Hepatocyte (in vitro differentiated cells): Measurements from ENCODE around the gene ATOH8. TPM values are rescaled to one million over a fixed set of nuclear protein-coding genes. Genes with fewer than 3 reads are reported as not detected.

ENCODE experiments used
- DNase-seq: peaks from one replicate; pipeline ENCODE4 v3.0.0-alpha.2; 2016; ENCODE audit warnings: low spot score
- H2AFZ ChIP-seq: fragments of 200-600 bp; sonication (generic); 2 replicates; pipeline ENCODE4 v1.6.0; 2016; ENCODE audit warnings: antibody characterized with exemption, mild to moderate bottlenecking
- H3K27ac ChIP-seq: fragments of 200-600 bp; sonication (generic); 2 replicates; pipeline ENCODE4 v1.5.1; 2016; ENCODE audit warnings: mild to moderate bottlenecking
- H3K27me3 ChIP-seq: fragments of 200-600 bp; sonication (generic); 2 replicates; pipeline ENCODE4 v1.6.1; 2016
- H3K36me3 ChIP-seq: fragments of 200-600 bp; sonication (generic); replicated peaks from 2 replicates; pipeline ENCODE4 v1.5.1; 2016; ENCODE audit warnings: low read depth; ENCODE audit not compliant: insufficient read depth
- H3K4me1 ChIP-seq: fragments of 200-600 bp; sonication (generic); 2 replicates; pipeline ENCODE4 v1.5.1; 2016; ENCODE audit warnings: mild to moderate bottlenecking, moderate library complexity; ENCODE audit not compliant: insufficient read depth
- H3K4me2 ChIP-seq: fragments of 200-600 bp; sonication (generic); 2 replicates; pipeline ENCODE4 v1.6.0; 2016
- H3K4me3 ChIP-seq: fragments of 200-600 bp; sonication (generic); 2 replicates; pipeline ENCODE4 v1.5.1; 2016; ENCODE audit warnings: mild to moderate bottlenecking
- H3K79me2 ChIP-seq: fragments of 200-600 bp; sonication (generic); 2 replicates; pipeline ENCODE4 v1.6.0; 2017; ENCODE audit warnings: mild to moderate bottlenecking
- H3K9me2 ChIP-seq: fragments of 200-600 bp; sonication (generic); replicated peaks from 2 replicates; pipeline ENCODE4 v1.6.0; 2017; ENCODE audit warnings: mild to moderate bottlenecking; ENCODE audit not compliant: insufficient read depth
- H3K9me3 ChIP-seq: fragments of 200-600 bp; sonication (generic); 2 replicates; pipeline ENCODE4 v1.5.1; 2016; ENCODE audit warnings: low read depth, mild to moderate bottlenecking
- H4K20me1 ChIP-seq: fragments of 200-600 bp; sonication (generic); 2 replicates; pipeline ENCODE4 v1.6.0; 2016; ENCODE audit warnings: mild to moderate bottlenecking; ENCODE audit not compliant: insufficient read depth, poor library complexity, severe bottlenecking
- CTCF ChIP-seq: fragments of 200-600 bp; sonication (generic); IDR thresholded peaks from 2 replicates; pipeline ENCODE4 v1.5.1; 2016; ENCODE audit warnings: antibody characterized with exemption, mild to moderate bottlenecking; ENCODE audit not compliant: poor library complexity
- EZH2 ChIP-seq: fragments of 200-600 bp; sonication (generic); IDR thresholded peaks from 2 replicates; pipeline ENCODE4 v1.6.1; 2016; ENCODE audit warnings: antibody characterized with exemption, mild to moderate bottlenecking, borderline replicate concordance
- EZH2phosphoT487 ChIP-seq: fragments of 200-600 bp; sonication (generic); IDR thresholded peaks from one replicate; pipeline ENCODE4 v1.6.1; 2018; ENCODE audit warnings: antibody characterized with exemption, mild to moderate bottlenecking, low read depth, moderate library complexity; ENCODE audit not compliant: unreplicated experiment, severe bottlenecking
- WGBS: methylation state at CpG from one replicate; pipeline ENCODE4 v1.1.6; 2016; ENCODE audit warnings: low lambda C conversion rate; ENCODE audit errors: missing lambda C conversion rate; 5-methylcytosine and 5-hydroxymethylcytosine counted together
- polyA plus RNA-seq: library from polyadenylated mRNA; unstranded; fragments of >200 nt; fragmentation: Nextera tagmentation; extraction: Ambion mirVana; gene quantifications from 2 replicates; pipeline ENCODE4 v1.2.1, GENCODE V29; 2016
- total RNA-seq: library from RNA; depleted of rRNA; stranded (reverse); fragments of >200 nt; gene quantifications from 2 replicates; pipeline ENCODE4 v1.2.3, GENCODE V29; 2014

The ATOH8 gene
- total and polyA plus RNA-seq, 2 experiments from 2014 or later: 1.3 to 2.0 TPM

DNA sequence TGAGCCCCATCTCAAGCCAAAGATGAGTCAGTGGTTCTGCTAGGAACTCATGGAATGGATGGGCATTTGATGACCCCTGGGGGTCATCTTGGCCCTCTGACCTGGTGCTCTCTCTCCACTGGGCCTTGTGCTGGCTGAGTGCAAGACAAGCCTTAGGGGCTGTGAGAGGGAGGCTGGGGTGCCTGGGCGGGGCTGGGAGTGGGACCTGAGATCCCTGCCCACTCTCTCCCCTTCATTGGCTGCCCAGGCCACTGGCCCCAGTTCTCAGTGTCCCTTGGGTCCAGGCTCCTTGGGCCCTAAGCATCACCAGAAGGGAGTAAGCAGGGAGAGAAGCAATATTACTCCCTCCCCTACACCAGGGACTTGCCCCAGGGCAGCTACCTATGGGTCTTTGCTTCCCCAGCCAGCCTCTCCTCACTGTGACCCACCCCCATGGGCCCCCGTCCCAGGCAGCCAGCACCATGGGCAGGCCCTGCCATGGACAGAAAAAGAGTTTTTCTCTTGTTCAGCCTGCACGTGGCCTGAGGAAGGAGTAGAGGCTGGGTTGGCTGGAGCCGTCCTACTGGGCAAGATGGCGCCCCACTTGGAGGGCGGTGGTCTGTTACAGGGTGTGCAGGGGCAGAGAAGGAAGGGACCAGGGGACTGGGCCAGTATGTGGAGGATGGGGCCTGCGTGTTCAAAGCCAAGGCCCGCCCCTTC, 33.6 kb downstream of the ATOH8 start:
- WGBS: 98% methylated on average over 8 of the region's 8 CpGs
- H3K27ac ChIP-seq: no peak overlapping the region
- no peak for TF ChIP-seq EZH2phosphoT487
- no peak for TF ChIP-seq CTCF
- no peak for TF ChIP-seq EZH2
- no peak overlapping the region for H2AFZ ChIP-seq
- H3K27me3 ChIP-seq: no peaks in the 10 kb centered on the region
- H3K4me1 ChIP-seq: peaks cover 15% of the 10 kb centered on the region
- no peak for DNase-seq
- no peaks in the 10 kb centered on the region for H3K9me2 ChIP-seq
- H3K9me3 ChIP-seq: no peaks in the 10 kb centered on the region
- H3K4me3 ChIP-seq: no peak overlapping the region
- H3K4me2 ChIP-seq: no peak overlapping the region
- H3K79me2 ChIP-seq: no peaks in the 10 kb centered on the region
- no peaks in the 10 kb centered on the region for H3K36me3 ChIP-seq
- no peaks in the 10 kb centered on the region for H4K20me1 ChIP-seq

DNA sequence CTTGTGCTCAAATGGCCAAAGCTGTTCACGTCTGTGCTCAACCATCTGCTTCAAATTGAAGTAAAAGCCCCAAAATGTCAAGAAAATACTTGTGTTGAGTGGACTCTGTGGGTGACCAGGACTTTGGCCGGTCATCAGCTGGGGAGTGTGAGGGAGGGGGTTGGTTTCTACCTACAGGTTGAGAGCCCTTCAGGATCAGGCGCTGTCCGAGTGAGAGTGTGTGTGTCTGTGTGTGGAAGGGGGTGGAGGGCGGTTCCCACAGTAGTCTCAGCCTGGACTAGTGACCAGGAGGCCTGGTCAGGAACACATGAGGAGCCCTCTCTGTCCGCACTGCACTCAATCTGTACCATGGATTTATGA, 34.2 kb downstream of the ATOH8 start:
- 88% methylated on average over 6 of the region's 6 CpGs for WGBS
- H3K9me2 ChIP-seq: no peaks in the 10 kb centered on the region
- no peak overlapping the region for H3K4me3 ChIP-seq
- DNase-seq: no peak
- H3K36me3 ChIP-seq: no peaks in the 10 kb centered on the region
- H3K27ac ChIP-seq: no peak overlapping the region
- no peaks in the 10 kb centered on the region for H3K27me3 ChIP-seq
- H3K4me1 ChIP-seq: peaks cover 19% of the 10 kb centered on the region
- TF ChIP-seq EZH2phosphoT487 (no peak), EZH2 (no peak), CTCF (no peak)
- H4K20me1 ChIP-seq: no peaks in the 10 kb centered on the region
- H3K9me3 ChIP-seq: no peaks in the 10 kb centered on the region
- H3K79me2 ChIP-seq: no peaks in the 10 kb centered on the region
- H2AFZ ChIP-seq: no peak overlapping the region
- no peak overlapping the region for H3K4me2 ChIP-seq

- WGBS: 97% methylated on average over 3 of the region's 3 CpGs
- no peak overlapping the region for H2AFZ ChIP-seq
- H3K36me3 ChIP-seq: no peaks in the 10 kb centered on the region
- H3K9me2 ChIP-seq: no peaks in the 10 kb centered on the region
- TF ChIP-seq EZH2phosphoT487 (no peak), EZH2 (no peak), CTCF (no peak)
- H3K79me2 ChIP-seq: no peaks in the 10 kb centered on the region
- no peaks in the 10 kb centered on the region for H3K27me3 ChIP-seq
- H3K4me2 ChIP-seq: no peak overlapping the region
- no peak overlapping the region for H3K27ac ChIP-seq
- H4K20me1 ChIP-seq: no peaks in the 10 kb centered on the region
- H3K4me3 ChIP-seq: no peak overlapping the region
- H3K4me1 ChIP-seq: peaks cover 26% of the 10 kb centered on the region
- no peak for DNase-seq
- no peaks in the 10 kb centered on the region for H3K9me3 ChIP-seq
Measured at GRCh38 chr2:85788603-85789002, 34.8 kb downstream of the ATOH8 start.
